HG03460 (cell line): Measurements from ENCODE around the gene SAMM50.

Experiments
- ATAC-seq: cut with Tn5 transposase; IDR thresholded peaks from one replicate; pipeline ENCODE4 v1.9.1; 2021; ENCODE audit not compliant: unreplicated experiment

Gene SAMM50

GRCh38 chr22:43976861-43977795 lies 21.9 kb downstream of the SAMM50 start:
- no peak for ATAC-seq

GRCh38 chr22:43978558-43978957 lies 23.3 kb downstream of the SAMM50 start:
- no peak for ATAC-seq

GRCh38 chr22:43980579-43980978 lies 25.3 kb downstream of the SAMM50 start:
- no peak for ATAC-seq

GRCh38 chr22:43980996-43981395 lies 25.8 kb downstream of the SAMM50 start:
- no peak for ATAC-seq

GRCh38 chr22:43983808-43984207 lies 28.6 kb downstream of the SAMM50 start:
- no peak for ATAC-seq

GRCh38 chr22:43985532-43985931 lies 30.3 kb downstream of the SAMM50 start:
- ATAC-seq = no peak

GRCh38 chr22:43988116-43988820 lies 33.0 kb downstream of the SAMM50 start:
- ATAC-seq = no peak

- ATAC-seq = no peak
These were observed 33.7 kb downstream of the SAMM50 start for GRCh38 chr22:43988960-43989359.

- ATAC-seq = no peak
These were observed 34.8 kb downstream of the SAMM50 start for GRCh38 chr22:43990044-43990443.

GRCh38 chr22:43991316-43992020 lies 36.2 kb downstream of the SAMM50 start:
- ATAC-seq = no peak

GRCh38 chr22:43992331-43992821 lies 37.1 kb downstream of the SAMM50 start:
- no peak for ATAC-seq

- ATAC-seq = no peak
These were observed 38.0 kb downstream of the SAMM50 start for GRCh38 chr22:43993072-43993760.

GRCh38 chr22:43994006-43994405 lies 38.8 kb downstream of the SAMM50 start:
- no peak for ATAC-seq

GRCh38 chr22:43994416-43994815 lies 39.2 kb downstream of the SAMM50 start:
- no peak for ATAC-seq

- ATAC-seq = no peak
These were observed 39.9 kb downstream of the SAMM50 start for GRCh38 chr22:43995057-43995685.

GRCh38 chr22:43995798-43996169 lies 40.5 kb downstream of the SAMM50 start:
- ATAC-seq = no peak

- no peak for ATAC-seq
These were observed 41.1 kb downstream of the SAMM50 start for GRCh38 chr22:43996170-43996980.

- no peak for ATAC-seq
These were observed 41.7 kb downstream of the SAMM50 start for GRCh38 chr22:43996981-43997265.

- ATAC-seq = no peak
These were observed 43.5 kb downstream of the SAMM50 start for GRCh38 chr22:43998679-43999264.
